CD14-positive monocyte (primary cell): ENCODE data around the gene SEMA4D. TPM values are rescaled to one million over a fixed set of nuclear protein-coding genes. Genes with fewer than 3 reads are reported as not detected.

Experiments
- DNase-seq, 3 donors: peaks; one replicate each; pipeline ENCODE4 v3.0.0-alpha.2; 2011 to 2022
- H2AFZ ChIP-seq: 2 replicates; pipeline ENCODE4 v1.6.0; 2012; ENCODE audit warnings: mild to moderate bottlenecking, low read depth, low read length, inconsistent platforms; ENCODE audit not compliant: insufficient read depth, poor library complexity, severe bottlenecking
- H3K27ac ChIP-seq, 2 donors: 1 replicate in 1 of 2; 2 replicates in 1 of 2; pipeline ENCODE4 v1.5.1; 2012 to 2013; ENCODE audit warnings: low read length in 2 of 2, control low read depth in 1 of 2, inconsistent platforms in 1 of 2, low read depth in 1 of 2, mild to moderate bottlenecking in 1 of 2
- H3K27me3 ChIP-seq, 2 donors: one replicate each; pipeline versions ENCODE4 v1.6.0 to v1.6.1; 2011 to 2013; ENCODE audit warnings: low read length in 2 of 2; ENCODE audit not compliant: control insufficient read depth in 2 of 2, insufficient read depth in 2 of 2
- H3K36me3 ChIP-seq, 2 donors: replicated peaks in 1 of 2; 1 replicate in 1 of 2; 2 replicates in 1 of 2; pipeline versions ENCODE4 v1.5.1 to v1.6.1; 2012 to 2013; ENCODE audit warnings: low read length in 2 of 2, control low read depth in 1 of 2, inconsistent platforms in 1 of 2, mild to moderate bottlenecking in 1 of 2; ENCODE audit not compliant: insufficient read depth in 2 of 2, control insufficient read depth in 1 of 2
- H3K4me1 ChIP-seq, 2 donors: 1 replicate in 1 of 2; 2 replicates in 1 of 2; pipeline versions ENCODE4 v1.5.1 to v1.6.1; 2012 to 2013; ENCODE audit warnings: low read length in 2 of 2, control low read depth in 1 of 2, inconsistent platforms in 1 of 2, mild to moderate bottlenecking in 1 of 2, moderate library complexity in 1 of 2; ENCODE audit not compliant: insufficient read depth in 2 of 2, control insufficient read depth in 1 of 2
- H3K4me2 ChIP-seq: replicated peaks from 2 replicates; pipeline ENCODE3; 2012; ENCODE audit warnings: low read length, moderate library complexity, mild to moderate bottlenecking; ENCODE audit not compliant: poor library complexity, severe bottlenecking; ENCODE audit errors: extremely low read depth
- H3K4me3 ChIP-seq, 3 experiments: fragments of 200-600 bp in 1 of 3; sonication (generic) in 1 of 3; replicated peaks in 1 of 3; 1 replicate in 2 of 3; 2 replicates in 1 of 3; pipeline ENCODE4 v1.5.1; 2011 to 2013; ENCODE audit warnings: low read length in 3 of 3, mild to moderate bottlenecking in 3 of 3, control low read depth in 2 of 3, low read depth in 2 of 3, inconsistent platforms in 1 of 3, moderate library complexity in 1 of 3
- H3K79me2 ChIP-seq: 2 replicates; pipeline ENCODE4 v1.6.0; 2012; ENCODE audit warnings: mild to moderate bottlenecking, control low read depth, inconsistent platforms, low read length, moderate library complexity; ENCODE audit not compliant: insufficient read depth
- H3K9ac ChIP-seq: 2 replicates; pipeline ENCODE4 v1.6.0; 2017; ENCODE audit warnings: low read length, mild to moderate bottlenecking; ENCODE audit not compliant: insufficient read depth, poor library complexity, severe bottlenecking
- H3K9me3 ChIP-seq, 2 donors: replicated peaks in 1 of 2; 1 replicate in 1 of 2; 2 replicates in 1 of 2; pipeline versions ENCODE4 v1.5.1 to v1.6.1; 2012 to 2013; ENCODE audit warnings: low read length in 2 of 2, control low read depth in 1 of 2; ENCODE audit not compliant: control insufficient read depth in 1 of 2, insufficient read depth in 1 of 2
- H4K20me1 ChIP-seq: 2 replicates; pipeline ENCODE4 v1.6.0; 2012; ENCODE audit warnings: mild to moderate bottlenecking, low read length, control low read depth, moderate library complexity; ENCODE audit not compliant: insufficient read depth
- H3K27ac Mint-ChIP-seq, 7 donors: one replicate each; pipeline ENCODE4 v1.8.0; 2020; ENCODE audit warnings: mild to moderate bottlenecking in 7 of 7, mixed read lengths in 7 of 7, moderate library complexity in 6 of 7, inconsistent platforms in 2 of 7
- H3K27me3 Mint-ChIP-seq, 3 donors: one replicate each; pipeline ENCODE4 v1.8.0; 2021 to 2022; ENCODE audit warnings: low read depth in 3 of 3, mild to moderate bottlenecking in 3 of 3, mixed read lengths in 3 of 3, moderate library complexity in 3 of 3, inconsistent platforms in 1 of 3
- H3K36me3 Mint-ChIP-seq, 2 donors: one replicate each; pipeline ENCODE4 v1.8.0; 2020; ENCODE audit warnings: mixed read lengths in 2 of 2, inconsistent platforms in 1 of 2, mild to moderate bottlenecking in 1 of 2
- H3K4me1 Mint-ChIP-seq: one replicate; pipeline ENCODE4 v1.8.0; 2020; ENCODE audit warnings: mild to moderate bottlenecking, mixed read lengths
- H3K4me3 Mint-ChIP-seq, 2 donors: one replicate each; pipeline ENCODE4 v1.8.0; 2020; ENCODE audit warnings: mild to moderate bottlenecking in 2 of 2, mixed read lengths in 2 of 2, moderate library complexity in 1 of 2
- H3K9me3 Mint-ChIP-seq, 7 donors: one replicate each; pipeline ENCODE4 v1.8.0; 2020 to 2022; ENCODE audit warnings: mixed read lengths in 7 of 7, mild to moderate bottlenecking in 6 of 7, moderate library complexity in 6 of 7, inconsistent platforms in 2 of 7
- CTCF ChIP-seq: fragments of 200-600 bp; IDR thresholded peaks from one replicate; pipeline ENCODE4 v1.8.0; 2022; ENCODE audit warnings: antibody characterized with exemption, mild to moderate bottlenecking
- WGBS: methylation state at CpG from one replicate; pipeline ENCODE4 v1.1.5; 2013; ENCODE audit warnings: missing lambda C conversion rate; ENCODE audit not compliant: insufficient coverage; 5-methylcytosine and 5-hydroxymethylcytosine counted together
- intact Hi-C, 2 donors: fragments of 100-400 bp; cut with micrococcal nuclease; formaldehyde crosslinking; loops; one replicate each; pipeline versions ENCODE4 v1.15.0 to v1.15.1; 2023
- polyA plus RNA-seq, 3 donors: library from polyadenylated mRNA; depleted of rRNA in 1 of 3; unstranded in 2 of 3; stranded (reverse) in 1 of 3; fragments of 300-500 nt in 2 of 3; fragments of >200 nt in 1 of 3; fragmentation: Illumina TruSeq in 2 of 3; gene quantifications; 1 replicate in 2 of 3; 2 replicates in 1 of 3; pipeline ENCODE4 v1.2.3, GENCODE V29; 2012 to 2021

SEMA4D gene
- polyA plus RNA-seq, 3 donors, result 28.2 to 117 (median 28.6) TPM

DNA sequence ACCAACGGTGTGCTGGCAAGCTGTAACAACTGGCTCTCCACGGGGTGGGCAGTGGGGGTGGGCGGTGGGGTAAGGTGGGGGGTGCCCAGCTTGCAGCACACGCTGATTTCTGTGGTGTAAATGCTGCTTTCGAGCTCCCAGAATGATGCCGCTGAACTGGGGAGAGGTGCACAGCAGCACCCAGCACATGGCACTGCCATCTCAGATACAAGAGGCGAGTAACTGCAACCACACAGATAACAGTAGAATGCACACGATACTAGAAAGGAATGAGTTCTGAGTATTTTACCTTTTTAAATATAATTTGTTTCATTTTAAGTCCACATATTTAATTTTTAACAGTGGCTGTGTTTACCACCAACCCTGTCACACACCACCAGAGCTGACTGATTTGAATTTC is 87.9 kb downstream of the SEMA4D start:
- no peak for TF ChIP-seq CTCF
- H4K20me1 ChIP-seq, result peaks cover 98% of the 10 kb centered on the region
- Mint-ChIP-seq H3K4me3 (no peak overlapping the region), H3K36me3 (peaks cover 57 to 71% of the 10 kb centered on the region in 2 donors), H3K27ac (peak overlapping the region in 4 of 7 donors; percentile 42 to 81 (median 70)), H3K9me3 (peaks cover 0 to 5% (median 3%) of the 10 kb centered on the region in 7 donors), H3K4me1 (peaks cover 68% of the 10 kb centered on the region), H3K27me3 (peaks cover 0 to 10% (median 0%) of the 10 kb centered on the region in 3 donors)
- no CpG with 5 or more reads among the region's 8 CpGs for WGBS
- H3K4me2 ChIP-seq, result no peak overlapping the region
- no peaks in the 10 kb centered on the region for H3K9me3 ChIP-seq
- H3K9ac ChIP-seq, result no peak overlapping the region
- peaks cover 18 to 62% of the 10 kb centered on the region in 2 donors for H3K36me3 ChIP-seq
- no peak overlapping the region for H2AFZ ChIP-seq
- peaks cover 47 to 61% of the 10 kb centered on the region in 2 donors for H3K4me1 ChIP-seq
- no peak for DNase-seq
- peaks cover 87% of the 10 kb centered on the region for H3K79me2 ChIP-seq
- intact Hi-C loops, result no loop called here
- no peaks in the 10 kb centered on the region for H3K27me3 ChIP-seq
- no peak overlapping the region for H3K4me3 ChIP-seq
- peak overlapping the region in 1 of 2 donors; percentile 78 for H3K27ac ChIP-seq

DNA sequence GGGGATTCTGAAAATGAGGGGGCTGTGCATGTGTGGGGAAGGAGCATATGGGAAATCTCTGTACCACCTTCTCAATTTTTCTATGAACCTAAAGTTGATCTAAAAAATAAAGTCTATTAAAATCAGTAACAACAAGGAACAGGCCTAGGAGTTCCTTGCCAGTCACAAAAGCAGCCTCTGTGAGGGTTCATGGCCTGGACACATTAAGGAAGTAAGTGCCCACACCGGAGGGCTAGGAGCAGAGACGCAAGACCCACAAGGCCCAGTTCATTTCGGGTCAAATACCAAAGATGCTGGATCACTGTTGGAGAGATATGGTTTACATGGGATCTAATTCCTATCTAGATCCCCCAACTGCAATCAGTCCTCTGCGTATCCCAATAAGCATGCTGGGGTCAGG is 88.4 kb downstream of the SEMA4D start:
- TF ChIP-seq CTCF, result no peak
- no CpG with 5 or more reads among the region's 4 CpGs for WGBS
- Mint-ChIP-seq H3K9me3 (peaks cover 0 to 5% (median 3%) of the 10 kb centered on the region in 7 donors), H3K4me3 (peak overlapping the region in 1 of 2 donors; percentile 63), H3K27ac (peak overlapping the region; percentile 46 to 85 (median 79)), H3K36me3 (peaks cover 57 to 72% of the 10 kb centered on the region in 2 donors), H3K4me1 (peaks cover 73% of the 10 kb centered on the region), H3K27me3 (peaks cover 0 to 10% (median 0%) of the 10 kb centered on the region in 3 donors)
- Histone ChIP-seq H3K4me3 (no peak overlapping the region), H3K27ac (peak overlapping the region in 1 of 2 donors; percentile 78), H2AFZ (no peak overlapping the region), H4K20me1 (peaks cover 98% of the 10 kb centered on the region), H3K9ac (no peak overlapping the region), H3K4me1 (peaks cover 48 to 61% of the 10 kb centered on the region in 2 donors), H3K79me2 (peaks cover 85% of the 10 kb centered on the region), H3K4me2 (peak overlapping the region; percentile 54), H3K27me3 (no peaks in the 10 kb centered on the region), H3K9me3 (no peaks in the 10 kb centered on the region), H3K36me3 (peaks cover 14 to 62% of the 10 kb centered on the region in 2 donors)
- intact Hi-C loops, result no loop called here
- peak in 2 of 3 donors; percentile 32 to 49 for DNase-seq
